Femur (tissue), 1 donor: ENCODE measurements around the gene MBOAT1.

Experiments
- DNase-seq: peaks from one replicate; pipeline ENCODE4 v3.0.0-alpha.2; 2017

The MBOAT1 gene

GRCh38 chr6:20233007-20233730 is 20.9 kb upstream of the MBOAT1 start:
- DNase-seq: no peak

GRCh38 chr6:20232188-20232587 is 19.9 kb upstream of the MBOAT1 start:
- no peak for DNase-seq

- no peak for DNase-seq
Measured at GRCh38 chr6:20230401-20231119, 18.3 kb upstream of the MBOAT1 start.

- no peak for DNase-seq
Measured at GRCh38 chr6:20229881-20230280, 17.6 kb upstream of the MBOAT1 start.

GRCh38 chr6:20227350-20227749 is 15.1 kb upstream of the MBOAT1 start:
- no peak for DNase-seq

GRCh38 chr6:20223141-20223540 is 10.9 kb upstream of the MBOAT1 start:
- no peak for DNase-seq

- DNase-seq: no peak
Measured at GRCh38 chr6:20221421-20221820, 9.2 kb upstream of the MBOAT1 start.

- no peak for DNase-seq
Measured at GRCh38 chr6:20220359-20220758, 8.1 kb upstream of the MBOAT1 start.

GRCh38 chr6:20217891-20218290 is 5.6 kb upstream of the MBOAT1 start:
- DNase-seq: no peak

- DNase-seq: no peak
Measured at GRCh38 chr6:20217324-20217855, 5.1 kb upstream of the MBOAT1 start.

- no peak for DNase-seq
Measured at GRCh38 chr6:20215310-20215709, 3.0 kb upstream of the MBOAT1 start.

GRCh38 chr6:20213271-20213798 is 1.1 kb upstream of the MBOAT1 start:
- DNase-seq: no peak

- DNase-seq: no peak
Measured at GRCh38 chr6:20211941-20212391, 303 bp downstream of the MBOAT1 start.

- DNase-seq: no peak
Measured at GRCh38 chr6:20211037-20211940, 980 bp downstream of the MBOAT1 start.

GRCh38 chr6:20210158-20210557 is 2.1 kb downstream of the MBOAT1 start:
- no peak for DNase-seq

- DNase-seq: no peak
Measured at GRCh38 chr6:20208687-20209378, 3.4 kb downstream of the MBOAT1 start.

GRCh38 chr6:20207088-20207418 is 5.2 kb downstream of the MBOAT1 start:
- no peak for DNase-seq

- no peak for DNase-seq
Measured at GRCh38 chr6:20205722-20206161, 6.5 kb downstream of the MBOAT1 start.

GRCh38 chr6:20204512-20204894 is 7.8 kb downstream of the MBOAT1 start:
- DNase-seq: no peak

- DNase-seq: no peak
Measured at GRCh38 chr6:20203561-20204511, 8.4 kb downstream of the MBOAT1 start.

GRCh38 chr6:20202699-20203302 is 9.5 kb downstream of the MBOAT1 start:
- DNase-seq: no peak
